H9 (cell line): ENCODE results near the gene OR2AG1. TPM values are rescaled to one million over a fixed set of nuclear protein-coding genes. Genes with fewer than 3 reads are reported as not detected.

Experiments
- DNase-seq: peaks from one replicate; pipeline ENCODE4 v3.0.0-alpha.2; 2017
- H2AFZ ChIP-seq: one replicate; pipeline ENCODE4 v1.6.1; 2013; ENCODE audit warnings: mild to moderate bottlenecking, low read length, control low read depth, moderate library complexity
- H2AK5ac ChIP-seq: 2 replicates; pipeline ENCODE4 v1.6.1; 2013; ENCODE audit warnings: low read length, control low read depth, mixed read lengths; ENCODE audit not compliant: insufficient read length
- H2BK120ac ChIP-seq: one replicate; pipeline ENCODE4 v1.6.1; 2013; ENCODE audit warnings: low read depth, mild to moderate bottlenecking, low read length, control low read depth, inconsistent platforms; ENCODE audit not compliant: poor library complexity, severe bottlenecking
- H2BK12ac ChIP-seq: 2 replicates; pipeline ENCODE4 v1.6.1; 2013; ENCODE audit warnings: low read length, control low read depth, mixed read lengths, low read depth; ENCODE audit not compliant: insufficient read length
- H2BK15ac ChIP-seq: 2 replicates; pipeline ENCODE4 v1.6.1; 2013; ENCODE audit warnings: low read depth, low read length, control low read depth
- H2BK20ac ChIP-seq: one replicate; pipeline ENCODE4 v1.6.1; 2013; ENCODE audit warnings: low read depth, mild to moderate bottlenecking, low read length, control low read depth, inconsistent platforms; ENCODE audit not compliant: poor library complexity, severe bottlenecking
- H2BK5ac ChIP-seq: 2 replicates; pipeline ENCODE4 v1.6.1; 2013; ENCODE audit warnings: low read length, control low read depth, mixed read lengths; ENCODE audit not compliant: insufficient read length
- H3K14ac ChIP-seq: 2 replicates; pipeline ENCODE4 v1.6.1; 2013; ENCODE audit warnings: low read length, control low read depth; ENCODE audit not compliant: insufficient read depth
- H3K18ac ChIP-seq: 2 replicates; pipeline ENCODE4 v1.6.1; 2013; ENCODE audit warnings: low read depth, mild to moderate bottlenecking, mixed read lengths, low read length, control low read depth; ENCODE audit not compliant: insufficient read length
- H3K23ac ChIP-seq: 2 replicates; pipeline ENCODE4 v1.6.1; 2013; ENCODE audit warnings: low read length, control low read depth, mixed read lengths, low read depth; ENCODE audit not compliant: insufficient read length
- H3K23me2 ChIP-seq: 2 replicates; pipeline ENCODE4 v1.6.1; 2013; ENCODE audit warnings: low read depth, mild to moderate bottlenecking, mixed read lengths, low read length, control low read depth; ENCODE audit not compliant: insufficient read length, poor library complexity, severe bottlenecking
- H3K27ac ChIP-seq: 2 replicates; pipeline ENCODE4 v1.5.1; 2013; ENCODE audit warnings: low read length, control low read depth, mixed read lengths, low read depth; ENCODE audit not compliant: insufficient read length
- H3K27me3 ChIP-seq: 2 replicates; pipeline ENCODE4 v1.6.1; 2013; ENCODE audit warnings: low read length, control low read depth, inconsistent platforms; ENCODE audit not compliant: insufficient read depth
- H3K4ac ChIP-seq: 2 replicates; pipeline ENCODE4 v1.6.1; 2013; ENCODE audit warnings: low read depth, mild to moderate bottlenecking, control low read depth, inconsistent platforms, low read length, moderate library complexity
- H3K4me1 ChIP-seq: 2 replicates; pipeline ENCODE4 v1.6.1; 2013; ENCODE audit warnings: low read length, control low read depth, inconsistent platforms; ENCODE audit not compliant: insufficient read depth
- H3K4me2 ChIP-seq: 2 replicates; pipeline ENCODE4 v1.6.1; 2013; ENCODE audit warnings: low read length, control low read depth, mixed read lengths; ENCODE audit not compliant: insufficient read length, insufficient read depth
- H3K56ac ChIP-seq: 2 replicates; pipeline ENCODE4 v1.6.1; 2013; ENCODE audit warnings: low read depth, mild to moderate bottlenecking, mixed read lengths, low read length, control low read depth; ENCODE audit not compliant: insufficient read length
- H3K79me1 ChIP-seq: 2 replicates; pipeline ENCODE4 v1.6.1; 2013; ENCODE audit warnings: low read depth, mild to moderate bottlenecking, moderate library complexity, low read length, control low read depth, inconsistent platforms; ENCODE audit not compliant: insufficient read depth, poor library complexity, severe bottlenecking
- H3K79me2 ChIP-seq: 2 replicates; pipeline ENCODE4 v1.6.1; 2013; ENCODE audit warnings: low read length, control low read depth, inconsistent platforms; ENCODE audit not compliant: insufficient read depth
- H3K9ac ChIP-seq: 2 replicates; pipeline ENCODE4 v1.6.1; 2013; ENCODE audit warnings: low read length, control low read depth, mixed read lengths; ENCODE audit not compliant: insufficient read length; ENCODE audit errors: extremely low read depth
- H3K9me3 ChIP-seq: one replicate; pipeline ENCODE4 v1.6.1; 2013; ENCODE audit warnings: low read depth, low read length, inconsistent platforms; ENCODE audit not compliant: control insufficient read depth
- H3T11ph ChIP-seq: one replicate; pipeline ENCODE4 v1.6.1; 2013; ENCODE audit warnings: mild to moderate bottlenecking, low read length, control low read depth, inconsistent platforms
- H4K20me1 ChIP-seq: one replicate; pipeline ENCODE4 v1.6.1; 2013; ENCODE audit not compliant: control insufficient read depth, insufficient read length, insufficient read depth
- H4K5ac ChIP-seq: 2 replicates; pipeline ENCODE4 v1.6.1; 2013; ENCODE audit warnings: low read depth, mild to moderate bottlenecking, mixed read lengths, low read length, control low read depth; ENCODE audit not compliant: insufficient read length
- H4K8ac ChIP-seq: replicated peaks from 2 replicates; pipeline ENCODE4 v1.6.1; 2013; ENCODE audit warnings: low read length, control low read depth, mixed read lengths, low read depth; ENCODE audit not compliant: insufficient read length
- H4K91ac ChIP-seq: 2 replicates; pipeline ENCODE4 v1.6.1; 2013; ENCODE audit warnings: low read depth, mild to moderate bottlenecking, moderate library complexity, mixed read lengths, low read length, control low read depth; ENCODE audit not compliant: insufficient read length
- H3K27ac Mint-ChIP-seq, 3 experiments: 2 replicates in 2 of 3; 3 replicates in 1 of 3; pipeline ENCODE4 v1.8.0; 2020 to 2021; ENCODE audit warnings: mixed read lengths in 3 of 3, mild to moderate bottlenecking in 1 of 3, moderate library complexity in 1 of 3
- H3K27me3 Mint-ChIP-seq: 2 replicates; pipeline ENCODE4 v1.8.0; 2021; ENCODE audit warnings: low read depth, mild to moderate bottlenecking, moderate library complexity, mixed read lengths
- H3K36me3 Mint-ChIP-seq, 3 experiments: 2 replicates in 2 of 3; 3 replicates in 1 of 3; pipeline ENCODE4 v1.8.0; 2020 to 2021; ENCODE audit warnings: low read depth in 3 of 3, mixed read lengths in 3 of 3; ENCODE audit not compliant: insufficient read depth in 1 of 3
- H3K4me1 Mint-ChIP-seq, 2 experiments: 2 replicates each; pipeline ENCODE4 v1.8.0; 2020; ENCODE audit warnings: mixed read lengths in 2 of 2
- H3K4me3 Mint-ChIP-seq, 2 experiments: 2 replicates in 1 of 2; 3 replicates in 1 of 2; pipeline ENCODE4 v1.8.0; 2020 to 2021; ENCODE audit warnings: mild to moderate bottlenecking in 2 of 2, mixed read lengths in 2 of 2, moderate library complexity in 1 of 2
- H3K9me3 Mint-ChIP-seq, 2 experiments: 2 replicates in 1 of 2; 3 replicates in 1 of 2; pipeline ENCODE4 v1.8.0; 2020; ENCODE audit warnings: mild to moderate bottlenecking in 2 of 2, mixed read lengths in 2 of 2, moderate library complexity in 1 of 2
- CTCF ChIP-seq: fragments of 200-600 bp; sonication (generic); conservative IDR thresholded peaks from 3 replicates; pipeline ENCODE4 v1.8.0; 2021; ENCODE audit warnings: antibody characterized with exemption, mild to moderate bottlenecking
- WGBS: extraction: QIAGEN DNeasy Blood & Tissue Kit; methylation state at CpG from one replicate; pipeline ENCODE4 v1.1.7; 2013; ENCODE audit warnings: missing lambda C conversion rate, low lambda C conversion rate, mixed read lengths; ENCODE audit not compliant: insufficient read length; ENCODE audit errors: extremely low coverage; 5-methylcytosine and 5-hydroxymethylcytosine counted together
- total RNA-seq: library from RNA; stranded (reverse); gene quantifications from 2 replicates; pipeline ENCODE4 v1.2.1, GENCODE V29; 2021

Gene OR2AG1
- total RNA-seq, 1 experiment from 2014 or later, result not detected

GRCh38 chr11:6834021-6834420, 51.2 kb downstream of the OR2AG1 start:
- no peak overlapping the region for H2AK5ac ChIP-seq
- no peaks in the 10 kb centered on the region for H3K79me2 ChIP-seq
- no peak overlapping the region for H3K4me3 Mint-ChIP-seq
- no peak overlapping the region for H2AFZ ChIP-seq
- no peaks in the 10 kb centered on the region for H3K27me3 ChIP-seq
- WGBS, result no CpG with 5 or more reads among the region's 1 CpG
- H2BK20ac ChIP-seq, result no peak overlapping the region
- no peak overlapping the region for H3K56ac ChIP-seq
- no peak overlapping the region for H3K27ac ChIP-seq
- no peak for DNase-seq
- H3K9ac ChIP-seq, result no peak overlapping the region
- H3K4me1 ChIP-seq, result no peaks in the 10 kb centered on the region
- H3K9me3 ChIP-seq, result no peaks in the 10 kb centered on the region
- H3K23me2 ChIP-seq, result no peaks in the 10 kb centered on the region
- H4K8ac ChIP-seq, result no peak overlapping the region
- H2BK120ac ChIP-seq, result no peak overlapping the region
- H3K4ac ChIP-seq, result no peak overlapping the region
- H3K79me1 ChIP-seq, result no peaks in the 10 kb centered on the region
- no peak overlapping the region for H3K4me2 ChIP-seq
- no peaks in the 10 kb centered on the region for H4K20me1 ChIP-seq
- H2BK5ac ChIP-seq, result no peak overlapping the region
- H3K9me3 Mint-ChIP-seq, result no peaks in the 10 kb centered on the region
- no peak overlapping the region for H3T11ph ChIP-seq
- no peak overlapping the region for H2BK12ac ChIP-seq
- H3K27me3 Mint-ChIP-seq, result no peaks in the 10 kb centered on the region
- no peaks in the 10 kb centered on the region for H3K36me3 Mint-ChIP-seq
- no peak overlapping the region for H3K23ac ChIP-seq
- H3K4me1 Mint-ChIP-seq, result no peaks in the 10 kb centered on the region
- no peak overlapping the region for H3K27ac Mint-ChIP-seq
- no peak for TF ChIP-seq CTCF
- no peak overlapping the region for H4K5ac ChIP-seq
- H3K14ac ChIP-seq, result no peak overlapping the region
- H2BK15ac ChIP-seq, result no peak overlapping the region
- no peak overlapping the region for H4K91ac ChIP-seq
- H3K18ac ChIP-seq, result no peak overlapping the region

Other genes with a start within 250 kb of the OR2AG1 start
- 14.2 and 16.0 TPM in 2 replicates for gene RRP8, start 179.4 kb upstream of the OR2AG1 start, total RNA-seq
- 96.2 and 100 TPM in 2 replicates for gene ILK, start 179.2 kb upstream of the OR2AG1 start, total RNA-seq
- gene TAF10, start 170.8 kb upstream of the OR2AG1 start, total RNA-seq, result 198 and 207 TPM in 2 replicates
- gene TPP1, start 163.6 kb upstream of the OR2AG1 start, total RNA-seq, result 37.2 and 37.5 TPM in 2 replicates
- 12.2 and 12.5 TPM in 2 replicates for gene DCHS1, start 127.2 kb upstream of the OR2AG1 start, total RNA-seq
- 75.5 and 85.3 TPM in 2 replicates for gene MRPL17, start 99.7 kb upstream of the OR2AG1 start, total RNA-seq
- 0.26 and 0.33 TPM in 2 replicates for gene OR2AG2, start 11.0 kb upstream of the OR2AG1 start, total RNA-seq
- 0.33 and 0.35 TPM in 2 replicates for gene OR6A2, start 16.7 kb downstream of the OR2AG1 start, total RNA-seq
- gene OR10A5, start 62.7 kb downstream of the OR2AG1 start, total RNA-seq, result not detected in 2 replicates
- gene OR10A2, start 80.0 kb downstream of the OR2AG1 start, total RNA-seq, result not detected in 2 replicates
- gene OR10A4, start 93.6 kb downstream of the OR2AG1 start, total RNA-seq, result not detected in 2 replicates
- 0.26 and 0.79 TPM in 2 replicates for gene OR2D2, start 109.5 kb downstream of the OR2AG1 start, total RNA-seq
- gene OR2D3, start 138.0 kb downstream of the OR2AG1 start, total RNA-seq, result not detected in 2 replicates
- gene ZNF215, start 143.4 kb downstream of the OR2AG1 start, total RNA-seq, result 18.0 and 18.2 TPM in 2 replicates
- 4.0 and 5.0 TPM in 2 replicates for gene ZNF214, start 237.3 kb downstream of the OR2AG1 start, total RNA-seq
- gene NLRP14, start 237.5 kb downstream of the OR2AG1 start, total RNA-seq, result 0.07 TPM in 1 of 2 replicates, not detected in the other